HG02642 (cell line): Measurements from ENCODE around the gene DIPK1A.
"Not testable (repeated sequence)": the region's sequence is repeated elsewhere in the genome, so short reads cannot be mapped to it uniquely, and the experiment has no call there.

Experiments
- ATAC-seq: cut with Tn5 transposase; IDR thresholded peaks from one replicate; pipeline ENCODE4 v1.9.1; 2021; ENCODE audit warnings: mild to moderate bottlenecking; ENCODE audit not compliant: unreplicated experiment, poor library complexity

Gene DIPK1A

GRCh38 chr1:92923664-92924063, 37.6 kb downstream of the DIPK1A start:
- ATAC-seq: no peak

- no peak for ATAC-seq
These were observed 38.8 kb downstream of the DIPK1A start for GRCh38 chr1:92922356-92923035.

GRCh38 chr1:92921031-92922023, 39.9 kb downstream of the DIPK1A start:
- ATAC-seq: no peak

- no peak for ATAC-seq
These were observed 44.4 kb downstream of the DIPK1A start for GRCh38 chr1:92916899-92917298.

DNA sequence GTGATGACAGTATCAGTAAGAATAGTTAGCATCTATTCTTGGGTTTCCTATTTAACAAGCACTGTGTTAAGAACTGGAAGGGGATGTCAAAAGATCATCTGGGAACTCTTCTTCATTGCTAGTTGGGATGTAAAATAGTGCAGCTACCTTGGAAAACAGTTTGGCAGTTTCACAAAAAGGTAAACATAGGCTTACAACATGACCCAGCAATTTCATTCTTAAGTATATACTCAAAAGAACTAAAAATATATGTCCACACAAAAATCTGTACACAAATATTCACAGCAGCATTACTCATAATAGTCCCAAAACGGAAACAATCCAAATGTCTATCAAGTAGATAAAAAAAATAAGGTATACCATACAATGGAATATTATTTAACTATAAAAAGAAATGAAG, 45.7 kb downstream of the DIPK1A start:
- no peak for ATAC-seq

DNA sequence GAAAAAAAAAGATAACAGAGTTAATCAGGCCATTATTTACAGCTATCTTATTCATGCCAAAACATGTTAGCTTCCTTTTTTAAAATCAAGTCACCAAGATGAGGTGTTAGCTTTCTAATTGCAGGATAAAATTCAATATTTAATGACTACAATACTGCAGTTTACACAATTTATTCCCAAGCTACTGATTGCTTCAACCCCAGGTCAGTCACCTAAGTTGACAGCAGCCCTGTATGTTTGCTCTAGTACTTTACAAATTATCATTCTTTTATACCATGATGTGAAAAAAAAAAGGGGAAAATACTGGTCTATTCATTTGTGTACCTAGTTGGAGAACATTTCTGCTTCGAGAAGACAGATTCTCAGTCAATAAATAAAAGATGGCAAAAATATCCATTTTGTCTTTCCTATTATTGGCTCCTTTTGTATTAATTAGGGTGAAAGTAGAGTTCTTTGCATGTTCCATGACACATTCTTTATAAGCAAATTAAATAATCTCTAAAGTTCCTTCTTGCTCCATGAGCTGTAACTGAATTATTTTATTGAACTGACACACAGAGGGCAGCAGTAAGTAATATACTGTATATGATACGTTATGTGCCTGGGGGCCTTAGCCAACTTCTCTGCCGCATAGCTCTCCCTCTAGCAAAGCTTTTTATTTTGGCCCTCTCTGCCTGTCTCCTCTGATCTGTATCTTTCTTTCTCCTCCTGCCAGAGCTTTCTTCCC, 48.0 kb downstream of the DIPK1A start:
- no peak for ATAC-seq

GRCh38 chr1:92910081-92910480, 51.2 kb downstream of the DIPK1A start:
- no peak for ATAC-seq

GRCh38 chr1:92909321-92909720, 51.9 kb downstream of the DIPK1A start:
- ATAC-seq: no peak

GRCh38 chr1:92907949-92908684, 53.1 kb downstream of the DIPK1A start:
- no peak for ATAC-seq

- no peak for ATAC-seq
These were observed 57.5 kb downstream of the DIPK1A start for GRCh38 chr1:92903765-92904164.

GRCh38 chr1:92902406-92902744, 58.9 kb downstream of the DIPK1A start:
- ATAC-seq: no peak

GRCh38 chr1:92901699-92902405, 59.4 kb downstream of the DIPK1A start:
- no peak for ATAC-seq

DNA sequence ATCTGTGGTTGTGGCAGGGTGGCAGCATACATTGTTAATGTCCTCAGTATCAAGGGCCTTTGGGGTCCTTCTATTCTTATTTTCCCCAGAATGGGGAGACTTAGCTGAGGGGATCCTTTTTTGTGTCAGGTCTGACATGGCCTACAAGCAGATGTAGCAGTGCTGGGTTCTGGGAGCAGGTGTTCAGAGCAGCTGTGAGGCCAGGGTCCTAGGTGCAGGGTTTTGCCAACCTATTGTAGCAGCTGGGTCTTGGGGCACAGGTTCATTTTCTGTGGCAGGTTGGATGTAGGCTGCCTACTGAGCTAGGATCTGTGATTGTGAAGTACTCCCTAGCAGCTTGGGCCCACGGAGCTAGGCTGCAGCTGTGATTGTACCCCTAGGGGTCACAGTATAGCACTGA, 60.1 kb downstream of the DIPK1A start:
- ATAC-seq: no peak

GRCh38 chr1:92900539-92900938, 60.7 kb downstream of the DIPK1A start:
- ATAC-seq: no peak

DNA sequence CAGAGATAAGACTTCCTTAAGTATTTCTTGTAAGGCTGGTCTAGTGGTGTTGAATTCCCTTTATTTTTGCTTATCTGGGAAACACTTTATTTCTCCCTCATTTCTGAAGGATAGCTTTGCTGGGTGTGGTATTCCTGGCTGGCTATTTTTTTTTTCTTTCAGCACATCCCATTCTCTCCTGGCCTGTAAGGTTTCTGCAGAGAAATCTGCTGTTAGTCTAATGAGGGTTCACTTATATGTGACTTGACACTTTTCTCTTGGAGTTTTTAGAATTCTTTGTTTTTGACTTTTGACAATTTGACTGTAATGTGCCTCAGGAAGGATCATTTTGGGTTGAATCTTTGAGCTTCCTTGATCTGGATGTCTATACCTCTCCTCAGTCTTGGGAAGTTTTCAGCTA, 61.5 kb downstream of the DIPK1A start:
- no peak for ATAC-seq

DNA sequence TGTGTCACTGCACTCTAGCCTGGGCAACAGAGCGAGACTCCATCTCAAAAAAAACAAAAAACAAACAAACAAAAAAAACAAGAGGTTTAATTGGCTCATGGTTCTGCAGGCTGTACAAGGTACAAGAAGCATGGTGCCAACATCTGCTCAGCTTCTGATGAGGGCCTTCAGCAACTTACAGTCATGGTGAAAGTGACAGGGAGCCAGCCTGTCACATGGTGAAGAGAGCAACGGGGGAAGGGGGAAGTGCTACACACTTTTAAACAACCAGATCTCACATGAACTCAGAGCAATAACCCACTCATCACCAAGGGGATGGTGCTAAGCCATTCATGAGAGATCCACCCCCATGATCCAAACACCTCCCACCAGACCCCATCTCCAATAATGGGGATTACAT, 63.2 kb downstream of the DIPK1A start:
- not testable (repeated sequence) for ATAC-seq

- ATAC-seq: no peak
These were observed 73.8 kb downstream of the DIPK1A start for GRCh38 chr1:92887465-92887864.

- no peak for ATAC-seq
These were observed 74.3 kb downstream of the DIPK1A start for GRCh38 chr1:92886886-92887419.

DNA sequence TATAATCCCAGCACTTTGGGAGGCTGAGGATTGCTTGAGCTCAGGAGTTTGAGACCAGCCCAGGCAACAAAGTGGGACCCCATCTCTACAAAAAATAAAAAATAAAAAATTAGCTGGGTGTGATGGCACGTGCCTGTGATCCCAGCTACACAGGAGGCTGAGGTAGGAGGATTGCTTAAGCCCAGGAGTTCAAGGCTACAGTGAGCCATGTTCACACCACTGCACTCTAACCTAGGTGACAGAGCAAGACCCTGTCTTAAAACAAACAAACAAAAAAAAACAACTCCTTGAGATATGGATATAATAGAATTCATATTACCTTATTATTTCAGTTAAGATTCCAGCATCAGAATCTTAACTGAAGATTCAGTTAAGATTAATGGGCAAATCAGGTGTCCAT, 77.1 kb downstream of the DIPK1A start:
- ATAC-seq: no peak
